HG02678 (cell line): ENCODE measurements around the gene MTA1.

Experiments used
- ATAC-seq: cut with Tn5 transposase; IDR thresholded peaks from one replicate; pipeline ENCODE4 v1.9.1; 2021; ENCODE audit warnings: mild to moderate bottlenecking, moderate library complexity; ENCODE audit not compliant: unreplicated experiment

MTA1 gene

GRCh38 chr14:105494606-105494929 lies 74.9 kb downstream of the MTA1 start:
- ATAC-seq = no peak

GRCh38 chr14:105495101-105495989 lies 75.7 kb downstream of the MTA1 start:
- no peak for ATAC-seq

- ATAC-seq = no peak
Measured at GRCh38 chr14:105495990-105496830, 76.6 kb downstream of the MTA1 start.

- ATAC-seq = no peak
Measured at GRCh38 chr14:105496831-105497591, 77.4 kb downstream of the MTA1 start.

- ATAC-seq = no peak
Measured at GRCh38 chr14:105497671-105498429, 78.2 kb downstream of the MTA1 start.

GRCh38 chr14:105498430-105499255 lies 79.0 kb downstream of the MTA1 start:
- ATAC-seq = no peak

GRCh38 chr14:105499256-105500035 lies 79.8 kb downstream of the MTA1 start:
- no peak for ATAC-seq

- no peak for ATAC-seq
Measured at GRCh38 chr14:105500036-105500725, 80.6 kb downstream of the MTA1 start.

GRCh38 chr14:105500726-105501101 lies 81.1 kb downstream of the MTA1 start:
- no peak for ATAC-seq

- ATAC-seq = no peak
Measured at GRCh38 chr14:105501504-105502291, 82.1 kb downstream of the MTA1 start.

GRCh38 chr14:105502446-105503295 lies 83.0 kb downstream of the MTA1 start:
- ATAC-seq = no peak

GRCh38 chr14:105503296-105503640 lies 83.6 kb downstream of the MTA1 start:
- ATAC-seq = no peak

GRCh38 chr14:105503935-105504692 lies 84.5 kb downstream of the MTA1 start:
- ATAC-seq = no peak

GRCh38 chr14:105505101-105505500 lies 85.5 kb downstream of the MTA1 start:
- no peak for ATAC-seq

GRCh38 chr14:105507247-105507646 lies 87.6 kb downstream of the MTA1 start:
- no peak for ATAC-seq

GRCh38 chr14:105508069-105508468 lies 88.4 kb downstream of the MTA1 start:
- ATAC-seq = no peak
